ENCODE results near the gene SURF2.

GRCh38 chr9:133351526-133351907 lies 4.8 kb upstream of the SURF2 start:
- no peak for TF ChIP-seq POLR2A (IDR thresholded peaks at IDR 0.05; ENCODE audit: low read length)
- no peak for TF ChIP-seq GATA1 (IDR thresholded peaks at IDR 0.05; ENCODE audit: low read depth, low read length)
